Measurements from ENCODE around the gene AVPR2. TPM values are rescaled to one million over a fixed set of nuclear protein-coding genes. Genes with fewer than 3 reads are reported as not detected.

The AVPR2 gene
- total RNA-seq, 4 donors from 2014 or later = 0.19 to 1.3 (median 0.29) TPM

DNA sequence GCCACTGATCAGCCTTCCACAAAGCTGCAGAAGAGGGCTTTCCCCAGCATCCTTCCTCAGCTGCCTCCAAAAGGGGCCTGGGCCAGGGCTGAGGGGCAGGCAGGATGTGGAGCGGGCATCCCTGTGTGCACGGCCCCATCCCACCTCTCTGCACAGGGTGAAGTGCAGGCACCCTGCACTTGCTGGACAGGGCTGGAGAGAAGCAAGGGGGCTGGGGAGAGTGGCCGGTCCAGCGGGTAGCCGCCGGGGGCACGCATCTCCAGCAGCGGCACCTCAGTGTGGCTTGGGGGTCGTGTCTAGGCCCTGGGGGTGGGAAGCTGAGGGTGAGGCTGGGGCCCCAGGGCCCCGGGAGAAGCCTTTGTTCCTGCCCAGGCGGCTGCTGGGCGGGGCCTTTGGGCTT is 3.0 kb downstream of the AVPR2 start:
- no peaks in the 10 kb centered on the region for H3K27me3 ChIP-seq
- no peaks in the 10 kb centered on the region for H3K9me3 ChIP-seq
- DNase-seq = no peak
- intact Hi-C loops (cut with DNase I) = no loop called here
- no peak overlapping the region for H3K4me3 ChIP-seq
- H3K4me1 ChIP-seq = peaks cover 0 to 24% (median 0%) of the 10 kb centered on the region in 3 donors
- no peak for TF ChIP-seq POLR2A (IDR thresholded peaks at IDR 0.05)
- TF ChIP-seq CTCF (IDR thresholded peaks at IDR 0.05) = no peak
- H3K36me3 ChIP-seq = no peaks in the 10 kb centered on the region
- 86% methylated on average over 3 of the region's 12 CpGs; no CpG with 5 or more reads in 1 of the 2 donors for WGBS, 2 donors
- no peak overlapping the region for H3K27ac ChIP-seq

DNA sequence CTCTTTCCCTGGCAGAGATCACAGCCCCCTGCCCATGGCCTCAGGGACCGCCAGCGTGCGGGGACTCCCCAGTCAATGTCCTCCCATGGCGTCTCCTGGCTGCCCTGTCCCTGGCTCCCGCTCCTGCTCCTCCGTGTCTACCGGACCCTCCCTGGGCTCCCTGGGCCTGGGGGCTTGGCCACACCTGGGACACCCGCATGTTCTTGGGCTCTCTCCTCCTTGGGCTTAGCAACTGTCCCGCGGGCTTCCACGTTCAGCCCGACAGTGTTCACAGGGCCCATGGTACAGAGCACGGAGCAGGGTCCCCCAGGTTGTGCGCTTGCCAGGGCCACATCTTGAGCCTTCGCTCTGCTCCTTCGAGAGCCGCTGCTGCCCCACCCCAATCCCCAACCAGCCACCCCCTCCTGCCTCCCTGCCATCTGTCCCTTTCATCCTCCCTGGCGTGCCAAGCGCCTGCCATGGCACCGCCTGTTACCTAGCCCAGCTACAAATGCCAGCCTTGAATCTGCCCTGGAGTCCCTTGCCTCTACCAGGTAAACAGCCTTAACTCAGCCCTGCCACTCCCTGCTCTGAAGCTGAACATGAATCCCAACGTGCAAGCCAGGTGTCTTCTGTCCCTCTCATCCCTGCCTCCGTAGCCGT is 3.9 kb downstream of the AVPR2 start:
- intact Hi-C loops (cut with DNase I) = no loop called here
- no peak for DNase-seq

DNA sequence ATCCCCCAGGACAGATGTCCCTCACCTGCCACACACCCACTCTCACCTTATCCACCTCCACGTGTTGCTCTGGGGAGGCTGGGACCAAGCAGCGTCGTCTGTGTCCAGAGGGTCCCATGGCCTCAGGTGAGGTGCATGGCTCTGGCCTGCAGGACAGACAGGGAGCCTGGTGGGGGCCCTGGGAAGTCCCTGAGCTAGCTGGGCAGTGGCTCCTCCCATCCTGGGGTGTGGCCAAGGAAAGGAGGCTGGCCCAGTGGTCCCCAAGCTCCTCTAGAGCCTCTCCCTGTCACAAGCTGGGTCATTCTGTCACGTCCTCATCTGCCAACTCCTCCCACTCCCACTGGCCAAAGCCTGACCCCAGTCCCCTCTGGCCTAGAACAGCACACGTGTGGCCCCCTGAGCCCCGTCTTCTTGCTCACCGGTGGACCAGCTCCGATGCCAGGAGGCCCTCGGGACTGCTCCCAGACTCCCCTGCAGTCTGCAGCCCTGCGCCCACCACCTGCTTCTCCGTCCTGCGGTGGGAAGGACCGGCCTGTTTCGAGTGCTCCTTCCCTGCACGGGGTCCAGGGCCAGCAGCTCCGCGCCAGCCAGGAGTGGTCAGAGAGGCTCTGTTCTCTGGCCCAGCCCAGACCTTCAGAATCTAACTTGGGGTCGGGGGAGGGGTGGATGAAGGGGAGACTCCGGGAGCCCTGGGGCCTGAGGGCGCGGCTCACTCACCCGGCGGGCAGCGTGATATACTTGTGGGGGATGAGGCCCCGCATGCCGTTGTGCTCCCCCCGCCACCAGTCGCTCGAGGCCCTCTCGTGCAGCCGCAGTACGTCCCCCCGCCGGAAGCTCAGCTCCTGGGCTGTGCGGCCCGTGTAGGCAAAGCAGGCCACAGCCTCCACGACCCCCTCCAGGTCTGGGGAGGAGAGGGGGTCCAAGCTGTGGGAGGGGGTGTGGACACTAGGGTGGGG is 4.8 kb downstream of the AVPR2 start:
- no peak for DNase-seq
- no CpG with 5 or more reads among the region's 37 CpGs for WGBS, 2 donors
- Histone ChIP-seq H3K9me3 (no peaks in the 10 kb centered on the region), H3K36me3 (no peaks in the 10 kb centered on the region), H3K4me3 (no peak overlapping the region), H3K27me3 (no peaks in the 10 kb centered on the region), H3K27ac (no peak overlapping the region), H3K4me1 (peaks cover 0 to 7% (median 0%) of the 10 kb centered on the region in 3 donors)
- TF ChIP-seq CTCF (IDR thresholded peaks at IDR 0.05) (no peak), POLR2A (IDR thresholded peaks at IDR 0.05) (no peak)
- intact Hi-C loops (cut with DNase I) = no loop called here

More for the DNA sequence above, 3.9 kb downstream of the AVPR2 start:
- Histone ChIP-seq H3K4me1 (peaks cover 0 to 16% (median 0%) of the 10 kb centered on the region in 3 donors), H3K36me3 (no peaks in the 10 kb centered on the region), H3K4me3 (no peak overlapping the region), H3K27ac (no peak overlapping the region), H3K9me3 (no peaks in the 10 kb centered on the region), H3K27me3 (no peaks in the 10 kb centered on the region)
- TF ChIP-seq CTCF (IDR thresholded peaks at IDR 0.05) (no peak), POLR2A (IDR thresholded peaks at IDR 0.05) (no peak)
- 83 to 93% methylated on average over 7 of the region's 23 CpGs for WGBS, 2 donors

DNA sequence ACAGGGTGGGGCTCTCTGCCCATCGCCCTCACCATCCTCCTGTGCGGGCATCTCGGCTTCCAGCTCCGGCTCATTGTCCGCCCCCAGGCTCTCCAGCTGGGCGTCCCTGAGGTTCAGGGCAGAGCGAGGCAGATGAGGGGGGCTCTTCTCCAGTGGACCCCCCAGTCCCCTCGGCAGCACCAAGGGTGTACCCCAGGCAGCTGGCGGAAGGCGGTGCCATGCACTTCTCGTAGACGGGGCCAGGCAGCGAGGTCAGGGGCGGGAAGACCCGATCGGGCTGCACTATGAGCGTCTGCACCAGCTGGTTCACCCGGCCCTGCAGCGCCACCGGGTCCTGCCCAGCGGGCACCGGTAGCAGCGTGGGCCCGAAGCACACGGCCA is 5.5 kb downstream of the AVPR2 start:
- intact Hi-C loops (cut with DNase I) = no loop called here
- TF ChIP-seq POLR2A (IDR thresholded peaks at IDR 0.05) = no peak
- no peak for TF ChIP-seq CTCF (IDR thresholded peaks at IDR 0.05)
- Histone ChIP-seq H3K27me3 (no peaks in the 10 kb centered on the region), H3K9me3 (no peaks in the 10 kb centered on the region), H3K27ac (no peak overlapping the region), H3K36me3 (no peaks in the 10 kb centered on the region), H3K4me1 (peaks cover 0 to under 1% (median 0%) of the 10 kb centered on the region in 3 donors), H3K4me3 (no peak overlapping the region)
- 87% methylated on average over 3 of the region's 25 CpGs; no CpG with 5 or more reads in 1 of the 2 donors for WGBS, 2 donors
- DNase-seq = no peak

GRCh38 chrX:153910446-153910845 is 6.0 kb downstream of the AVPR2 start:
- Histone ChIP-seq H3K36me3 (no peaks in the 10 kb centered on the region), H3K9me3 (no peaks in the 10 kb centered on the region), H3K4me3 (no peak overlapping the region), H3K4me1 (no peaks in the 10 kb centered on the region), H3K27me3 (no peaks in the 10 kb centered on the region), H3K27ac (no peak overlapping the region)
- no peak for TF ChIP-seq POLR2A (IDR thresholded peaks at IDR 0.05)
- no peak for TF ChIP-seq CTCF (IDR thresholded peaks at IDR 0.05)
- intact Hi-C loops (cut with DNase I) = no loop called here
- no peak for DNase-seq
- WGBS, 2 donors = no CpG with 5 or more reads among the region's 22 CpGs
